Astrocyte (in vitro differentiated cells and primary cell): ENCODE measurements around the gene ATP13A2. TPM values are rescaled to one million over a fixed set of nuclear protein-coding genes. Genes with fewer than 3 reads are reported as not detected.
"Not testable (repeated sequence)": the region's sequence is repeated elsewhere in the genome, so short reads cannot be mapped to it uniquely, and the experiment has no call there.

ENCODE experiments used
- DNase-seq: peaks from one replicate; pipeline ENCODE4 v3.0.0-alpha.2; 2010; ENCODE audit warnings: low read depth
- FAIRE-seq: peaks from 2 replicates; lab custom pipeline; 2011; peaks lifted over from hg19 to GRCh38; lab: Jason Lieb, UNC
- H2AFZ ChIP-seq: 2 replicates; pipeline ENCODE4 v1.6.0; 2012; ENCODE audit warnings: low read depth, low read length, inconsistent platforms
- H3K27ac ChIP-seq: 2 replicates; pipeline ENCODE4 v1.5.1; 2011; ENCODE audit warnings: low read depth, low read length, inconsistent platforms
- H3K27me3 ChIP-seq: 2 replicates; pipeline ENCODE4 v1.6.0; 2011; ENCODE audit warnings: low read length, inconsistent platforms; ENCODE audit not compliant: insufficient read depth
- H3K36me3 ChIP-seq: 2 replicates; pipeline ENCODE4 v1.5.1; 2011; ENCODE audit warnings: low read length, inconsistent platforms; ENCODE audit not compliant: insufficient read depth
- H3K4me1 ChIP-seq: 2 replicates; pipeline ENCODE4 v1.5.1; 2011; ENCODE audit warnings: low read length, inconsistent platforms; ENCODE audit not compliant: insufficient read depth
- H3K4me2 ChIP-seq: 2 replicates; pipeline ENCODE4 v1.6.0; 2012; ENCODE audit warnings: low read length, inconsistent platforms
- H3K4me3 ChIP-seq: 2 replicates; pipeline ENCODE4 v1.5.1; 2011; ENCODE audit warnings: low read depth, mild to moderate bottlenecking, low read length, inconsistent platforms; ENCODE audit not compliant: insufficient read depth
- H3K79me2 ChIP-seq: 2 replicates; pipeline ENCODE4 v1.6.0; 2012; ENCODE audit warnings: mild to moderate bottlenecking, low read length, inconsistent platforms; ENCODE audit not compliant: insufficient read depth
- H3K9ac ChIP-seq: 2 replicates; pipeline ENCODE4 v1.6.0; 2012; ENCODE audit warnings: mild to moderate bottlenecking, low read length, inconsistent platforms
- H3K9me3 ChIP-seq: 2 replicates; pipeline ENCODE4 v1.5.1; 2012; ENCODE audit warnings: low read depth, mild to moderate bottlenecking, low read length, inconsistent platforms; ENCODE audit not compliant: insufficient read depth
- H4K20me1 ChIP-seq: 2 replicates; pipeline ENCODE4 v1.6.0; 2012; ENCODE audit warnings: low read length, inconsistent platforms; ENCODE audit not compliant: insufficient read depth
- H3K27ac Mint-ChIP-seq: one replicate; pipeline ENCODE4 v1.8.0; 2021; ENCODE audit warnings: mild to moderate bottlenecking, mixed read lengths; ENCODE audit not compliant: unreplicated experiment
- H3K27me3 Mint-ChIP-seq: one replicate; pipeline ENCODE4 v1.8.0; 2021; ENCODE audit warnings: low read depth, mixed read lengths; ENCODE audit not compliant: unreplicated experiment
- H3K36me3 Mint-ChIP-seq: one replicate; pipeline ENCODE4 v1.8.0; 2021; ENCODE audit warnings: low read depth, mixed read lengths; ENCODE audit not compliant: unreplicated experiment
- H3K4me1 Mint-ChIP-seq: one replicate; pipeline ENCODE4 v1.8.0; 2021; ENCODE audit warnings: low read depth, mixed read lengths; ENCODE audit not compliant: unreplicated experiment
- H3K4me3 Mint-ChIP-seq: one replicate; pipeline ENCODE4 v1.8.0; 2021; ENCODE audit warnings: mild to moderate bottlenecking, moderate library complexity, mixed read lengths; ENCODE audit not compliant: unreplicated experiment
- H3K9me3 Mint-ChIP-seq: one replicate; pipeline ENCODE4 v1.8.0; 2021; ENCODE audit warnings: mild to moderate bottlenecking, mixed read lengths; ENCODE audit not compliant: unreplicated experiment
- CTCF ChIP-seq: IDR thresholded peaks from 2 replicates; pipeline ENCODE4 v1.5.1; 2011; ENCODE audit warnings: low read depth, mild to moderate bottlenecking, inconsistent platforms, low read length, moderate library complexity; ENCODE audit not compliant: insufficient read depth
- EZH2 ChIP-seq: IDR thresholded peaks from 2 replicates; pipeline ENCODE4 v1.6.1; 2012; ENCODE audit warnings: mild to moderate bottlenecking, low read length, inconsistent platforms; ENCODE audit not compliant: insufficient read depth
- total RNA-seq: library from RNA; stranded (reverse); gene quantifications from 2 replicates; pipeline ENCODE4 v1.2.1, GENCODE V29; 2021

The ATP13A2 gene
- total RNA-seq, 1 donor from 2014 or later: 67.8 TPM

DNA sequence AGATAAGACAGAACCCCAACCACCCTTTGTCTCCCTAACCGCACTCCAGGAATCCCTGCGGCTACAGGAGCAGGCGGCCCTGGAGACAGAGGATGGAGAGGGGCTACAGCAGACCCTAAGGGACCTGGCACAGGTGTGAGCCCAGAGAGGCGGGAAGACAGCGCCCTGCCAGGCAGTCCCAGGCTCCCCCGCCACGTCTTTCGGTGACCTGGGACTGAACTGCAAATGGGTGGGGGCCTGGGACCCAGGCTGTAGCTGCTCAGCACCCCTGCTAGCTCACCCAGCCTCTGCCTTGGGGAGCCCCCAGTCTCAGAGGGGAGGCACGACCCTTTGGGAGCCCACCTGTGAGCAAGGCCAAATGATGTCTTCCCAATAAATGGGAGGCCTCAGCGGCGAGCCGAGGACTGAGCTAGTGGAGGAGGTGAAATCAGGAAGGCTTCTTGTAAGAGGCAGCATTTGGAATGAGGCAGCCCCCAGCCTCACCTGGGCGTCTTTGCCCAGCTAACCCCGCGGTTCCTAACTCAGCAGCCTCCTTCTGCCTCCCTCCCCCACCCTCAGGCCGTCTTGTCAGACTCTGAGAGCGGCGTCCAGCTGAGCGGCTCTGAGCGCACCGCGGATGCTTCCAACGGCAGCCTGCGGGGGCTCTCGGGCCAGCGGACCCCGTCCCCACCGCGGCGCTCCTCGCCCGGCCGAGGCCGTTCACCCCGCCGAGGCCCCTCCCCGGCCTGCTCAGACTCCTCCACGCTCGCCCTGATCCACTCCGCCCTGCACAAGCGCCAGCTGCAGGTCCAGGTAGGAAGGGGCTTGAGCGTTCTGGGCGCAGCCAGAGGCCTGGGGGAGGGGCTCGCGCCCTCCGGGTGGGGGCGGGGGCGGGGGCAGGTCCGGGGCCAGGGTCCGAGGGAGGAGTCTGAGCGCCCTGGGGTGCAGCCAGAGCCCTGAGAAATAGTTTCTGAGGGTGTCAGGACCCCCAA lies 73.1 kb downstream of the ATP13A2 start:
- DNase-seq: no peak
- H3K36me3 ChIP-seq: no peaks in the 10 kb centered on the region
- FAIRE-seq: no peak
- H3K4me2 ChIP-seq: no peak overlapping the region
- peaks cover 8% of the 10 kb centered on the region for H3K27me3 Mint-ChIP-seq
- no peaks in the 10 kb centered on the region for H3K4me1 Mint-ChIP-seq
- H3K27me3 ChIP-seq: no peaks in the 10 kb centered on the region
- H3K9me3 Mint-ChIP-seq: no peaks in the 10 kb centered on the region
- no peak overlapping the region for H3K9ac ChIP-seq
- H3K4me1 ChIP-seq: no peaks in the 10 kb centered on the region
- TF ChIP-seq EZH2 (no peak), CTCF (no peak)
- peaks cover 9% of the 10 kb centered on the region for H3K36me3 Mint-ChIP-seq
- no peak overlapping the region for H3K4me3 Mint-ChIP-seq
- no peaks in the 10 kb centered on the region for H3K9me3 ChIP-seq
- no peak overlapping the region for H3K4me3 ChIP-seq
- H3K79me2 ChIP-seq: no peaks in the 10 kb centered on the region
- H4K20me1 ChIP-seq: no peaks in the 10 kb centered on the region
- no peak overlapping the region for H3K27ac ChIP-seq
- H2AFZ ChIP-seq: no peak overlapping the region
- no peak overlapping the region for H3K27ac Mint-ChIP-seq

GRCh38 chr1:16936580-16936979 lies 75.1 kb downstream of the ATP13A2 start:
- FAIRE-seq, H3K9ac ChIP-seq, H3K27me3 ChIP-seq, H3K9me3 ChIP-seq, H3K27ac ChIP-seq, H3K36me3 ChIP-seq, H3K27ac Mint-ChIP-seq, DNase-seq, H3K4me1 ChIP-seq, H3K4me3 Mint-ChIP-seq, H2AFZ ChIP-seq, H4K20me1 ChIP-seq, H3K4me1 Mint-ChIP-seq, H3K4me2 ChIP-seq, H3K4me3 ChIP-seq, H3K79me2 ChIP-seq, H3K27me3 Mint-ChIP-seq, H3K9me3 Mint-ChIP-seq: not testable (repeated sequence)
- peaks cover 11% of the 10 kb centered on the region for H3K36me3 Mint-ChIP-seq

Other genes with a start within 250 kb of the ATP13A2 start
- gene RNU1-2, start 115.9 kb downstream of the ATP13A2 start, total RNA-seq: 1,356 and 1,553 TPM in 2 replicates
- 12.1 and 15.9 TPM in 2 replicates for gene CROCC, start 90.0 kb downstream of the ATP13A2 start, total RNA-seq
- gene MFAP2, start 31.3 kb downstream of the ATP13A2 start, total RNA-seq: 121 and 132 TPM in 2 replicates
- gene SDHB, start 42.1 kb upstream of the ATP13A2 start, total RNA-seq: 83.0 and 84.9 TPM in 2 replicates
- 0.43 and 0.48 TPM in 2 replicates for gene PADI2, start 107.5 kb upstream of the ATP13A2 start, total RNA-seq
- not detected in 2 replicates for gene PADI1, start 193.2 kb upstream of the ATP13A2 start, total RNA-seq
- 0.09 TPM in 1 of 2 replicates, not detected in the other for gene PADI3, start 237.2 kb upstream of the ATP13A2 start, total RNA-seq